SK-N-MC (cell line): Measurements from ENCODE around the gene GET4.

Experiments
- DNase-seq: peaks from one replicate; pipeline ENCODE4 v3.0.0-alpha.2; 2011; ENCODE audit warnings: low read depth, low spot score
- H3K27ac ChIP-seq: fragments of 200-600 bp; sonication (generic); 2 replicates; pipeline ENCODE4 v1.5.1; 2016; ENCODE audit warnings: mixed run types
- H3K36me3 ChIP-seq: fragments of 200-600 bp; sonication (generic); 2 replicates; pipeline ENCODE4 v1.6.1; 2017; ENCODE audit warnings: antibody characterized with exemption, low read length, mixed read lengths; ENCODE audit not compliant: insufficient read depth
- H3K4me3 ChIP-seq: fragments of 200-600 bp; sonication (generic); 2 replicates; pipeline ENCODE4 v1.5.1; 2016
- H3K9ac ChIP-seq: fragments of 200-600 bp; sonication (generic); 2 replicates; pipeline ENCODE4 v1.8.0; 2017; ENCODE audit warnings: mixed run types, mixed read lengths; ENCODE audit not compliant: insufficient read length
- H3K9me3 ChIP-seq: fragments of 200-600 bp; sonication (generic); 2 replicates; pipeline ENCODE4 v1.6.1; 2017; ENCODE audit warnings: low read depth, mild to moderate bottlenecking, antibody characterized with exemption, low read length, moderate library complexity, mixed read lengths
- EZH2 ChIP-seq: fragments of 200-600 bp; sonication (generic); IDR thresholded peaks from one replicate; pipeline ENCODE4 v1.6.1; 2017; ENCODE audit warnings: antibody characterized with exemption
- FOXP2 ChIP-seq: optimal IDR thresholded peaks from 2 replicates; pipeline ENCODE3; 2011; ENCODE audit warnings: mild to moderate bottlenecking, moderate library complexity; ENCODE audit not compliant: insufficient read depth; ENCODE audit errors: extremely low read length, control extremely low read depth
- POLR2AphosphoS5 ChIP-seq: IDR thresholded peaks from 2 replicates; pipeline ENCODE4 v1.6.1; 2012; ENCODE audit warnings: mild to moderate bottlenecking, low read depth, low read length, borderline replicate concordance

GET4 gene

DNA sequence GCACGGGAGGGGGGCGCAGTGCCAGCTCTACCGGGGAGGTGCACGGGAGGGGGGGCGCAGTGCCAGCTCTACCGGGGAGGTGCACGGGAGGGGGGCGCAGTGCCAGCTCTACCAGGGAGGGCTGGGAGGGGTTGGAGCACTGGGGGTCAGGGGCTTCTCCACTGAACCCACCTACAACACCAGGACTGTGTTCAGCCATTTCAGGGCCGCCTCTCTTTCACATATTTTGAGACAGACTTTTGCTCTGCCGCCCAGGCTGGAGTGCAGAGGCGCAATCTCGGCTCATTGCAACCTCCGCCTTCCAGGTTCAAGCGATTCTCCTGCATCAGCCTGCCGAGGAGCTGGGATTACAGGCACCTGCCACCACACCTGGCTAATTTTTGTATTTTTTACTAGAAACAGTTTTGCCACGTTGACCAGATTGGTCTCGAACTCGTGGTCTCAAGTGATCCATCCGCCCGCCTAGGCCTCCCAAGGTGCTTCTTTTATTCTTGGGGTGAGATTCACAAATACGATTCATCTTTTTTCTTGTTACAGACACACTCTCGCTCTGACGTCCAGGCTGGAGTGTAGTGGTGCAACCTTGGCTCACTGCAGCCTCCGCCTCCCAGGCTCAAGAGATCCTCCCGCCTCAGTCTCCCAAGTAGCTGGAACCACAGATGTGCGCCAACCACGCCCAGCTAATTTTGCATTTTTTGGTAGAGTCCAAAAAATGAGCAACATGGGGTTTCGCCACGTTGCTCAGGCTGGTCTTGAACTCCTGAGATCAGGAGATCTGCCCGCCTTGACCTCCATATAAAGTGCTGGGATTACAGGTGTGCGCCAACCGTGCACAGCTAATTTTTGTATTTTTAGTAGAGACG is 41.1 kb downstream of the GET4 start:
- TF ChIP-seq FOXP2 = no peak
- no peak for TF ChIP-seq POLR2AphosphoS5
- Histone ChIP-seq H3K9ac (no peak overlapping the region), H3K36me3 (no peaks in the 10 kb centered on the region), H3K9me3 (no peaks in the 10 kb centered on the region), H3K27ac (no peak overlapping the region), H3K4me3 (no peak overlapping the region)
- no peak for DNase-seq

DNA sequence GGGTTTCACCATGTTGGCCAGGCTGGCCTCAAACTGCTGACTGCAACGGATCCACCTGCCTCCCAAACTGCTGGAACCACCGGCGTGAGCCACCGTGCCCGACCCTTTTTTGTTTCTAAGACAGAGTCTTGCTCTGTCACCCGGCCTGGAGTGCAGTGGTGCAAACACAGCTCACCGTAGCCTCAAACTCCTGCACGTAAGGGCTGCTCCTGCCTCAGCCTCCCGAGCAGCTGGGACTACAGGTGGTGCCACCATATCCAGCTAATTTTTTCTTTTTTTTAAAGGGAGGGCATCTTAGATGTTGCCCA is 41.7 kb downstream of the GET4 start:
- TF ChIP-seq EZH2 (no peak), FOXP2 (no peak), POLR2AphosphoS5 (no peak)
- H3K4me3 ChIP-seq = no peak overlapping the region
- H3K9ac ChIP-seq = no peak overlapping the region
- H3K36me3 ChIP-seq = no peaks in the 10 kb centered on the region
- DNase-seq = no peak
- no peak overlapping the region for H3K27ac ChIP-seq
- no peaks in the 10 kb centered on the region for H3K9me3 ChIP-seq

DNA sequence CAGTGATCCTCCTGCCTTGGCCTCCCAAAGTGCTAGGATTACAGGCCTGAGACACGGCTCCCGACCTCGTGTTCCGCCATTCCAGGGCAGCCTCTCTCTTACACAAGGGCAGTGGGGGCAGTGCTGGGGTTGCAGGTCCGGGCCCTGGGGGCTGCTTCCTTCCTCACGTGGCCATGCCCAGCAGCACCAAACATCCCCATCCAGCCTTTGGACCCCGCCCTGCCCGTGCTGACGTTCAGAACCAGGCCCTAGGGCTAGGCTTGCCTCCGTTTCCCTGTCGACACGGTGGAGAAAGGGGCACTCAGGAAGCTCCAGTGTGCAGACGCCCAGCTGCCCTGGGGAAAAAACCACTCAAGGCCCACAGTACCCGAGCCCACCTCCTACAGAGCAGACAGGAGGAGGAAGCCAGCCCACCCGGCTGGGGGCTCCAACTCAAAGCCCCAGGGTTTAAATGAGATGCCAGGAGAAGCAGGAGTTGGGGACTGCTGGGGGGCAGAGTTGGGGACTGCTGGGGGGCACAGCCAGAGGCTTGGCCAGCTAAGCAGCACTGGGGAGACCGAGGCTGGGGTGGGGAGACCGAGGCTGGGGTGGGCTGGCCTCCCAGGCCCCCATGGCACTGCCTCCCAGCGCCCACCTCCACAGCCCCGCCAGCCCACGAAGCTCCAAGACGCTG is 42.2 kb downstream of the GET4 start:
- Histone ChIP-seq H3K36me3 (no peaks in the 10 kb centered on the region), H3K9me3 (no peaks in the 10 kb centered on the region), H3K4me3 (no peak overlapping the region), H3K9ac (no peak overlapping the region), H3K27ac (no peak overlapping the region)
- no peak for DNase-seq
- TF ChIP-seq EZH2 (no peak), FOXP2 (no peak), POLR2AphosphoS5 (no peak)

DNA sequence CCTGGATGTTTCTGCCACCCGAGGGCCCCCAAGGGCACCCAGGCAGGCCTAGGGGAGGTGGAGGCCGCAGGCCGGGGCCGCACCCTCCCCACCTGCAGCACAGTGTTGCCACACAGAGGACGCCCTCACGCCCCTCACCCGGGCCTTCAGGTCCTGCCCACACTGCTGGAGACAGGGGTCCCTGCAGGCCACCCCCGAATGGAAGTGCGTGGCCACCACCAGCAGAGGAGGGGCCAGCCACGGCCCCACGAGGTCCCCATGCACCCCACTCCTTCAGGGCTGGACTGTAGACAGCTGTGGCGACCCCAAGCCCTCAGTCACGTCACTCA is 42.7 kb downstream of the GET4 start:
- TF ChIP-seq FOXP2 (no peak), POLR2AphosphoS5 (no peak), EZH2 (no peak)
- DNase-seq = no peak
- no peak overlapping the region for H3K9ac ChIP-seq
- H3K9me3 ChIP-seq = no peaks in the 10 kb centered on the region
- H3K36me3 ChIP-seq = no peaks in the 10 kb centered on the region
- H3K27ac ChIP-seq = no peak overlapping the region
- H3K4me3 ChIP-seq = no peak overlapping the region

DNA sequence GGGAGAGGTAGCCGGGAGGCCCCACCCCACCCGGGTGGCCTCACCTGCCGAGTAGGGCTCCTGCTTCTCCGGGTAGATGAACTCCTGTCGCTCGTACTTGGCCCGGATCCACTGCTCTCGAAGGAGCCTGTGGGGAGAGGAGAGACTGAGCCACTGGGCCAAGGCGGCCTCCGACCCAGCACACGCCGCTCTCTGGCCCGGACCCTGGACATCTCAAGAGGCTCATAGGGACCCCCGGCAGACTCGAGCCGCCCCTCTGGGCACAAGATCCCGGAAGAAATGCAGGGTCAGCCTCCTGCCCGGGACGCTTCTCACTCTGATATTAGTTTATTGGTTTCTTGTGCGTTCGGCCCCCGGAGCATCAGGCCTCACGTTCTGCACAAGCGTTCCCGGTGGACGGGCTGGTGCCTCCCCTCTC is 43.6 kb downstream of the GET4 start:
- Histone ChIP-seq H3K4me3 (no peak overlapping the region), H3K36me3 (no peaks in the 10 kb centered on the region), H3K27ac (no peak overlapping the region), H3K9me3 (no peaks in the 10 kb centered on the region), H3K9ac (no peak overlapping the region)
- no peak for DNase-seq
- no peak for TF ChIP-seq FOXP2
- TF ChIP-seq EZH2 = no peak
- no peak for TF ChIP-seq POLR2AphosphoS5

DNA sequence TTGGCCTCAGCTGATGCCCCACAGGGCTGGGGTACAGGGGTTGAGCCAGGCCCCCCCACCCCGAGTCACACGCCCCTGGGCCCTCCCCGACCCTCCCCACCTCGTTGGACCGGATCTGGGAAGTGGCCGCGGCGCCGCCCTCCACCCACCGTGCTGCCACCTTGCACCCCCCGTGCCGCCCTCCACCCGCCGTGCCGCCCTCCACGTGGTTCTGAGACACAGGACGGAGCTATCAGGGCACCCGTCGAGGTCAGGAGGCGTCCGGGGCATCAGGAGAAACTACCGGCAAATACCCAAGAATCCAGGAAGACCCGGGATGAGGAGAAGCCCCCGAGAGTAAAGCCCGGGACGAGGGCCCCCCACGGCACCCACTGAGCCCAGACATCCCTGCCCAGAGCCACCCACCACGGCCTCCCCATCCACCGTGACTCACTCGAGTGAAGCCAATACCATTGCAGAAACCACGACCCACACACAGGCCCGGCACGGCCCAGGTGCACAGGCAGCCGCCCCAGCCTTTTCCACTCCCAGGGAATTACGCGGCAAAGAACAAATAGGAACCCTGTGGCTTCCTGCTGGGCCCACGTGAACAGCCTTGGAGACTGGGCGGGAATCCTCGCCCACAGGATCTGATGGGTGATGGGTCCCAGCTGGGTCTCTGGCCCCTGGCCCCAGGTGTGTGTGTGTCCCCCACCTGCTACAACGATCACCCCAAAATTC is 44.2 kb downstream of the GET4 start:
- no peak overlapping the region for H3K27ac ChIP-seq
- H3K9ac ChIP-seq = no peak overlapping the region
- no peaks in the 10 kb centered on the region for H3K36me3 ChIP-seq
- H3K4me3 ChIP-seq = no peak overlapping the region
- no peak for TF ChIP-seq POLR2AphosphoS5
- no peak for TF ChIP-seq FOXP2
- no peak for TF ChIP-seq EZH2
- H3K9me3 ChIP-seq = no peaks in the 10 kb centered on the region
- no peak for DNase-seq

DNA sequence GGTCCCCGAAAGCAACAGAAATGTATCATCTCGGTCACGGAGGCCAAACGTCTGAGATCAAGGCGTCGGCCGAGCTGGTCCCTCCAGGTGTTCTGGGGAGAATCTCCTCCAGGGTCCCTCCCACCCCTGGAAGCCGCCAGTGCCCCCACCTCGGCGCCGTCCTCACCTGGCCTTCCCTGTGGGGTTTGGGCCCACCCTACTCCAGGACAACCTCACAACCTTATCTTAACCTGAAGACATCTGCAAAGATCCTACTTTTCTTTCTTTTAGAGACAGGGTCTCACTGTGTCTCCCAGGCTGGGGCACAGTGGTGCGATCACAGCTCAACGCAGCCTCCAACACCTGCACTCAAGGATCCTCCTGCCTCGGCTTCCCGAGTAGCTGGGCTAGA is 44.7 kb downstream of the GET4 start:
- TF ChIP-seq FOXP2 (no peak), POLR2AphosphoS5 (no peak), EZH2 (no peak)
- no peak for DNase-seq
- Histone ChIP-seq H3K9ac (no peak overlapping the region), H3K36me3 (no peaks in the 10 kb centered on the region), H3K27ac (no peak overlapping the region), H3K9me3 (no peaks in the 10 kb centered on the region), H3K4me3 (no peak overlapping the region)

DNA sequence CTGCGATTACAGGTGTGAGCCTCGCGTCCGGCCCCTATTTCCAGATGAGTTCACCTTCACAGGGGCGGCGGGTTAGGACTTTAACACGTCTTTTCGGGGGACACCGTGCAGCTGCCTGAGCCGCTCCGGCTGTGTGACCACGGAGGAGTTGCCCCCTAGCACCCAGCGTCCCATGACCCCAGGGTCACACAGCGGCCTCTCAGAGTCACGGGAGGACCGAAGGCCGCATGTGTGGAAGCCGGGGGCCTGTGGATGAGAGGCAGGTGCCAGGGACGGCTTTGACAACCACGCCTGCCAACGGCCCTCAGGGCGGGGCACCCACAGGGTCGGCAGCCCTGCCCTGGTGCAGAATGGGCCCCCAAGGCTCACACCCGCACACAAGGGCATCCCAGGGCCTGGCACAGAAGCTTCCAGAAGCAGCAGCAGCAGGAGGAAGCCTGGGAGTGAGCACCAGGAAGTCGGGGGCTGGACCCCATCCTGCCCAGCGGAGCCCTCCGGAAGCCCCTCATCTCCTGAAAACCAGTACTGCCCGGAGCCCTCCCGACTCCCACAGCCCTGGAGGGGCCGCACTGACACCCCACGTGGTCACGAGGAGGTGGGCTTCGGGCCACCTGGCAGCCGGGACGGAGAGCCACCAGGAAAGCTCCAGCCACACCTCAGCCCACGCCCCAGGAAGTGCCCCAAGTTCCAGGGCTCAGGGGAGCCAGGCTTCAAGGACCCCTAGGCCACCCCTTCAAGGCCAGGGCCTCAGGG is 45.4 kb downstream of the GET4 start:
- H3K9ac ChIP-seq = no peak overlapping the region
- no peak overlapping the region for H3K27ac ChIP-seq
- no peak for TF ChIP-seq POLR2AphosphoS5
- no peak for TF ChIP-seq FOXP2
- no peak for TF ChIP-seq EZH2
- DNase-seq = no peak
- no peaks in the 10 kb centered on the region for H3K36me3 ChIP-seq
- H3K4me3 ChIP-seq = no peak overlapping the region
- no peaks in the 10 kb centered on the region for H3K9me3 ChIP-seq
